Measurements from ENCODE around the gene MEN1.
"Not testable (repeated sequence)": the region's sequence is repeated elsewhere in the genome, so short reads cannot be mapped to it uniquely, and the experiment has no call there.

The MEN1 gene

DNA sequence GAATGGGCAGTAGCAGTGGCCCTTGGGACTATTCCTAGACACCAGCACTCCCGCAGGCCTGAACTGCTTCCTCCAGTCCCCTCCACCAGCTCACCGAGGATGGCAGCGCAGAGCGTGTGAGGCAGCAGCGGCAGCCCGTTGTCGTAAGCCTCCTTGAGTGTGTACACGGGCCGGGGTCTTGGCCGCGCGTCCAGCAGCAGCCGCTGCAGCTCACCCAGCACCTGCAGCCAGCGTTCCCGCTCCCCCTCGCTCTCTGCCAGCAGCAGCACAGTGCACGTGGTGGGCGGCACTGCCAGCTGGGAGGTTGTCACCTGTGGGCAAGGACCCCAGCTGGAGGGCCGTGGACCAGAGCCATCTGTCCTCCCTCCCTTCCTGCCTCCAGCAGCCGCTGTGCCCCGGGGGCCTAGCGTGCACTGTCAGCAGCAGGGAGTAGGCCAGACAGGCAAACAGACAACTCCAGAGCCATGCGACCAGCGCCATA, 21.1 kb upstream of the MEN1 start:
- no peak for DNase-seq

DNA sequence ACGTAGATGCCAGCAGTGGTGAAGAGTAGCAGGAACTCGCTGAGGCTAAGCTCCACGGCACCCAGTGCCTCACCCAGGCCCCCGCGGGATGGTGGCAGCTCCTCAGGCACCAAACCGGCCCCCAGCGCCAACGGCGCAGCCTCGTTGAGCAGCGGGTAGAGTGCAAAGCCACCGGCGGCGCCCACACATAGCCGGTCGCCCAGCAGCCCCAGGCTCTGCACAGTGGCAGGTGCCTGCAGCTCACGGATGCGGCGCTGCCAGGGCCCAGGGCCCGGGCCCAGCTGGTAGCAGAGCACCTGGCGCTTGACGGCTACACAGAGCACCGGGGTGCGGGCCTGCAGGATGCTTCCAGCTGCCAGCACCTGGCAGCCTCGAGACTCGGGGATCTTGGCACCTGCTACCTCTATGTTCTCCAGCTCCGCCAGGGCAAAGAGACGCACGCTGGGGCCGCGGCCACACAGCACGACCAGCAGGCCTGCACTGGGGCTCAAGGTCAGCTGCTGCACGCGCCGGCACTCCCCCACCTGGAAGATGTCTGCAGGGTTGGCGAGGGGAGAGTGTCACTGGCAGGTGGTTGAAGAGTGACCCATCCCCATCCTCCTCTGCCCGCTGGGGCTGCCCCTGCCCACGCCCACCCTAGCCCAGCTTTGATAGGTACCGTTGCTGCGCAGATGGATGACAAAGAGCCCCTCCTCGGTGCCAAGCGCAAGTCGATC, 19.3 kb upstream of the MEN1 start:
- no peak for DNase-seq

DNA sequence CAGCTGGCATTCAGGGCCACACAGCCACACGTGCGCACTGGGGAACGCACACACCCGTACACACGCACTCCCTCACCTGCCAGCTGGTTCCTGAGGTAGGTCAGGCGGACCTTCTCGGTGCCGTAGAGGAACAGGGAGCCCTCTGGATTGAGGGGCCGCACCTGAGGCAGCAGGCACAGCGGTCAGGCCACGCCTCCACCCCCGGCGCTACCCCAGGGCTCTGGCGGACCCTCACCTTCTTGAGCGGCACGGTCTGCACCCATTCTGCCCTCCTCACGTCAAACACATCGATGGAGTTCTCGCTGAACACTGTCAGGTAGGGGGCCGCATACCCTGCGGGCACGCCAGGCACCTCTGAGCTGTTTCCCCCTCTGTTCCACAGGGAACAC, 17.1 kb upstream of the MEN1 start:
- no peak for DNase-seq

GRCh38 chr11:64826578-64827450, 16.5 kb upstream of the MEN1 start:
- DNase-seq: no peak

GRCh38 chr11:64826062-64826461, 15.7 kb upstream of the MEN1 start:
- DNase-seq: no peak

- DNase-seq: no peak
These were observed 13.3 kb upstream of the MEN1 start for GRCh38 chr11:64823568-64824119.

- DNase-seq: no peak
These were observed 7.1 kb upstream of the MEN1 start for GRCh38 chr11:64817476-64817875.

GRCh38 chr11:64815433-64815832, 5.1 kb upstream of the MEN1 start:
- not testable (repeated sequence) for DNase-seq

GRCh38 chr11:64814712-64815187, 4.4 kb upstream of the MEN1 start:
- DNase-seq: no peak

DNA sequence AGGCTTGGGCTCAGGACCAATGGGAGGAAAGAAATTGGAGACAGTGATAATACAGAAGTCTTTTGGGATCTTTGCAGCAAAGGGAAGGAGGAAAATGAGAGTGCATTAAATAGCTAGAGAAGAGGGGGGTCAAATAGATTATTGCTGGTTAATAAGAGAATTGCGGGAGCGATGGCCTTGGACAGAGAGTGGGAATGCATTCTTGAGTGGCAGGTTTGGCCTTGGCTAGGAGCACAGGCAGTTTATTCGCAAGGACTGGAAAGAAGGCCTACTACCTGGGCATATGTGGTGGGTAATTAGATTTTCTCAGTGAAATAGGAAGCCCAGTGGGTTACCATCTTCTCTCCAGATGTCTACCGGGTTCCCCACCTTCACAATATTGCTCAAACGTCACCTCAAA, 3.5 kb upstream of the MEN1 start:
- no peak for DNase-seq

DNA sequence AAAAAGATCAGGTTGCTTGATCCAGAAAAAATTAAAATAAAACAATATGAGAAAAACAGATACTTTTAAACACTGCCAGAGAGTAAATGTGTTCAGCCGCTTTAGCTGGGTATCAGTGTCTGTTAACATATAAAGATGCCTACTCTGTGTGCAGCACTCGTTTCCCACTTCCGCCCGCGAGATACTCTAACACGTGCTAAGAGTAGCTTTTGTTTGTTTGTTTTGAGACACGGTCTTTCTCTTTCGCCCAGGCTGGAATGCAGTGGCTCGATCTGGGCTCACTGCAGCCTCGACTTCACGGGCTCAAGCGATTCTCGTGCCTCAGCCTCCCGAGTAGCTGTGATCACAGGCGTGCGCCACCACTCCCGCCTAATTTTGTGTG, 531 bp upstream of the MEN1 start:
- DNase-seq: no peak

- DNase-seq: no peak
These were observed 540 bp downstream of the MEN1 start for GRCh38 chr11:64809781-64810241.

DNA sequence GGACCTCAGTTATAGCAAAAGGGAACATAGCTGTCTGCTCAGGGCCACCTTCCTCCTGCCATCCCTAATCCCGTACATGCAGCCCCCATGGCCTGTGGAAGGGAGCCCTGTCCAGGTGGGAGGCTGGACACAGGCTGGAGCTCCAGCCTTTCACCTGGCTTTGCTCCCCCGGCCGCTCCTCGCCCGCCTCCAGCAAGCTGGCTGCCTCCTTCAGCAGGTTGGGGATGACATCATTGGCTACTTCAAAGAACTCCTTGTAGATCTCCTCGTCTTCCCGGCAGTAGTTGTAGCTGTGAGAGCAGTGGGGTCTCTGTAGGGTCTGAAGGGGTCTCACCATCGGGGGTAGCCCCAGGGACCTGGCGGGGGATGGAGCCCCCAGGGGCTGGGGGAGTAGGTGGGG, 4.9 kb downstream of the MEN1 start:
- DNase-seq: no peak

DNA sequence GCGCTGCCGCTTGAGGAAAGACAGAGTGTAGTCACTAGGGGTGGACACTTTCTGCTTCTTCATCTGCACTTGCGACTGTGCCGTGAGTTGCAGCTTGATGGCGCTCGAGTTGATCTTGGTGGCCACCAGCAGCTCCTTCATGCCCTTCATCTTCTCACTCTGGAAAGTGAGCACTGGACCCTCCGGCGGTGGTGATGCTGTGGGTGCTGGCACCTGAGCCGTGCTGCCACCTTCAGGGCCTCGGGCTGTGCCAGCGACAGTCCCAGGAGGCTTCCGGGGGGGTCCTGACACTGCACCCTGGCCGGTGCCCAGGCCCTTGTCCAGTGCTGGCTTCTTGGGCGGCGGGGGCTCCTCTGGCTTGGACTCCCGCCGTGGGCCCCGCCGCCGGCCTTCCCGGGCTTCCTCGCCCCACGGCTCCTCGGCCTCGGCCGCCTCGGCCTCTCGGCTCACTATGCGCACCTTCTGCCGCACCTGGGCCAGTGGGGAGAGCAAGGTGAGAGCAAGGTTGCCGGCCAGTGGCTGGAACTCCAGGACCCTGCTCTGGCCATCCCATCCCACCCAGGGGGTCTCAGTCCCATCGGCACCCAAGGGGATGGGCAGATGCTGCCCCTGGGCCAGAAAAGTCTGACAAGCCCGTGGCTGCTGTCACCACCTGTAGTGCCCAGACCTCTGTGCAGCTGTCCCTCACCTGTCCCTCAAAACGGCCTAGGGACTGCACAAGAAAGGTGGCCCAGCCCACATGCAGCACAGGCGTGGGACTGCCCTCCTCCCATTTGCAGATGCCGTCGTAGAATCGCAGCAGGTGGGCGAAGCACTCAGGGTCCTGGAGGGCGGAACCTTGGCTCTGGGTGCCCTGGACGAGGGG, 5.8 kb downstream of the MEN1 start:
- DNase-seq: no peak

DNA sequence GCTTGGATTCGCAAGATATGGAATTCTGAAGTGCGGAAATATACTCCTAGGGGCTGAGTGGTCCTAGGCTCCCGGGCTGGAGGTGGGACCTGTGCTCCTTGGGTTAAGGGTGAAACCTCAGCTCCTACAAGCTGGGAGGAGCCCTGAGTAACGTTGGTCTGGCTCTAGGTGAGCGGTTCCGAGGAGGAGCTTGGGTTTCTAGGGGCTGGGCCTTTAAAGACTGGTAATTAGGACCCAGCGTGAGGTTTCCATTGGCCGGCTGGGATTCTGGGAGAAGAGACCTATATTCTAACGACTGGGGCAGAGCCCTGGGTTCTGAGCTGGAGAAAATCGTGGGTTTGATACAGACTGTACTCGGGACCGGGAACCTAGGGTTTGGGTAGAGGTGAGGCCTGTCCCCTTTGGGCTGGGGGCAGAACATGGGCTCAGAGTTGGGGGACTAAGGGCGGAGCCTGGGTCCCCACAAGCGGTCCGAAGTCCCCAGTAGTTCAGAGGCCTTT, 6.5 kb downstream of the MEN1 start:
- no peak for DNase-seq

DNA sequence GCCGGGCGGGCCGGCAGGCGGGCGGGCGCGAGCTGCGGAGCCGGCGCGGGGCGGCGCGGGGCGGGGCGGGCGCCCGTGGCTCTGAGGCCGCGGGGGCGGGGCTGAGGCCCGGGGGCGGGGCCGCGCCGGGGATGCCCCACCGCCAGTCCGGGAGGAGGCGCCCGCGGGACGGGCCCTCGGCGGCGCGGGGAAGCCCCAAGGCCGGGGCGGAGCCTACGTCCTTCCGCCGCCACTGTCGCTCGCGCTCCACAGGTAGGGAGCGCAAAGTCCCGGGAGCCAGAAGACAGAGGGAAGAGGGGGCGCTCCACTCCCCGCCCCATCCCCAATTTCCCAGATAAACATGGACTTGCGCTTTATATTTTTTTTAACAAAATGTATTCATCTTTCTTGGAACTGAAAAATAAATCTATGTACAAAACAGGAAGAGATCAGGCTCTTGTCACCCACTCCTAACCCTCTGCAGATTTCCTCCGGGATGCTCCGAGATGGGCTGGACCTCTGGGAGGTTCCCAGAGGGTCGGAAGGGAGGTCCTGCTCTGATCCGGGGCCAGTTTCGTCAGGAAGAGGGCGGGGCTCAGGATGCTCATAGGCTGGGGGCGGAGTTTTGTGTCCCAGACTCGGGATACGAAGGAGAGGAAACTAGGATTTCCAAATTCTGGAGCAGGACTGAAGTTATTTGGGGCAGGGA, 7.0 kb downstream of the MEN1 start, which contains the start of gene MAP4K2:
Gene MAP4K2 (minus strand): TSS at position 57 of the 688 bp plus-strand sequence. CDS start 65 bp downstream, outside the sequence.
- peak; percentile 12 for DNase-seq

DNA sequence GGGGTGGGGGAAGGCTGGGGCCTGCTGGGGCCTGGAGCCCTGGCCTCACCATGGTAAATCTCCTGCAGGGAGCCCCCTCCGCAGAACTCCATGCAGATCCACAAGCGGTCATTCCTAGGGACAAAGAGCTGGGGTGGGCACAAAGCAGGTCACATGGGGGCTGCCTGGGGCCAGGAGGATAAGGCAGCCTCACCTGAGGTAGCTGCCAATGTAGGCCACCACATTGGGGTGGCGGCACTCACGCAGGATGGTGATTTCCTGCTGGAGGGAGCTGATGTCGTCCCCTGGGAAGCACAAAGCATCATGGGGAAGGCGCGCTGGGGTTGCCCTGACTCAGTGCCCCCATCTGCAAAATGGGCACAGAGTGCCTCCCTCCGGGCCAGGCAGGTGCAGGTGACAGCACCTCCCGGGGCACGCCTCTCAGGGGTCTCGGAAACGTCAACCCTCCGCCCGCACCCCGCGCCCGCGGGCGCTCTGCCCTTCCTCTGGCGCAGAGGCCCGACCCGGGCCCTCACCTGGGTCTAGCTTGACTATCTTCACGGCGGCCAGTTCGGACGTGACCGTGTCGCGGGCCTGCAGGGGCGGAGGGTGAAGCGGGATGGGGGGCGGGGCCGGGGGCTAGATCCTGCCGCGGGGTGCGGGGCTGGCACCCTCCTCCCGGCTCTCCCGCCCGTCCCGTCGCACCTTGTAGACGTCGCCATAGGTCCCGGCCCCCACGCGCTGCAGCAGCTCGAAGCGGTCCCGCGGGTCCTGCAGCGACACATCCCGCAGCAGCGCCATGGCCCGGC, 7.8 kb downstream of the MEN1 start:
- no peak for DNase-seq

DNA sequence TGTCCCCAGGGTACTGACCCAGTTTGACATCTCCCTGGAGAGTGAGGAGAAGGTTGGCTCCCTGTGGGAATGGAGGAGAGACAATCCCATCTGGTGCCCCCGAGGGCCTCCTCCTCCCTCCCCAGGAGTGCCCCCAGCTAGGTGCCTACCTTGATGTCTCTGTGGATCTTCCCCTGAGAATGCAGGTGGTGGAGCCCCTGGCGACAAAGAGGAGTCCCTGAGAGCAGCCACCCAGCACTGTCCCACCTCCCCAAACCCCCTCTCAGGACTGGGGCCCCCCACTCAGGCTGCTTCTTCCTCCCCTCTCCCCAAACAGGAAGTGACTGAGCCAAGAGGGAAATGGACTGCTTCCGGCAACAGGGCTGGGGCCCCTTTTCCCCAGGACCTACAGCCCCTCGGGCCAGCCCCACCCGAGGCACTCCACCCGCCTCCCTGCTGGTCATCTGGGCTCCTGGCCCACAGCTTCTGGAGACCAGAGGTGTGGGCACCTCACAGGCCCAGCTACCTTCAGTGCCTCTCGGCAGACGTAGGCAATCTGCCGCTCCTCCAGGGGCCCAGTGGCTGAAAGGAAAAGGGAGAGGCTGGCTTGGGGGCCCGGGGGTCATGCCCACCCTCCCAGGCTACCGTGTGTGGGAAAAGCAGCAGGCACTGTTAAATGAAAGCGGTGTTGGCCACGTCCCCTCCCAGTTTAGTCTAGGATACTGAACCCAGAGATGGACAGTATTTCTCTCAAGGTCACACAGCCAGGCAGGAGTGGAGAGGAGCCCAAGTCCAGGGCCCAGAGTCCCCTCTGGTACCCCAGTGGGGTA, 8.6 kb downstream of the MEN1 start:
- DNase-seq: no peak

GRCh38 chr11:64801158-64801464, 9.2 kb downstream of the MEN1 start:
- no peak for DNase-seq
